HepG2 (cell line): Measurements from ENCODE around the gene GABBR2.

ENCODE experiments used
- AGO1 ChIP-seq: fragments of 200-400 bp; formaldehyde crosslinking; IDR thresholded peaks from 2 replicates; pipeline ENCODE4 v1.6.1; 2017; ENCODE audit warnings: mild to moderate bottlenecking, low read depth, low read length, moderate library complexity; ENCODE audit not compliant: poor library complexity, severe bottlenecking
- CREM ChIP-seq, 2 experiments: sonication (generic) in 1 of 2; formaldehyde crosslinking in 1 of 2; IDR thresholded peaks; 2 replicates each; pipeline versions ENCODE4 v1.4.0 to v1.6.1; 2016 to 2020; ENCODE audit warnings: antibody characterized with exemption in 1 of 2, mild to moderate bottlenecking in 1 of 2, missing genetic modification reagents in 1 of 2
- EZH2 ChIP-seq: conservative IDR thresholded peaks from 2 replicates; pipeline ENCODE4 v1.6.1; 2012; ENCODE audit warnings: mild to moderate bottlenecking, low read depth, low read length, moderate library complexity
- NR1H2 ChIP-seq: sonication (generic); formaldehyde crosslinking; IDR thresholded peaks from 2 replicates; pipeline ENCODE4 v1.8.1; 2022; ENCODE audit warnings: low read depth, missing genetic modification reagents, borderline replicate concordance
- RAD21 ChIP-seq: fragments of 450-650 bp; formaldehyde crosslinking; IDR thresholded peaks from 2 replicates; pipeline ENCODE4 v1.5.0; 2020; ENCODE audit warnings: mild to moderate bottlenecking
- ZNF530 ChIP-seq: sonication (generic); formaldehyde crosslinking; IDR thresholded peaks from 2 replicates; pipeline ENCODE4 v1.5.0; 2020; ENCODE audit warnings: low read depth, mild to moderate bottlenecking, missing genetic modification reagents
- ZNF776 ChIP-seq: sonication (generic); formaldehyde crosslinking; IDR thresholded peaks from 2 replicates; pipeline ENCODE4 v1.4.0; 2020; ENCODE audit warnings: mild to moderate bottlenecking, missing genetic modification reagents
- TF ChIP-seq, protein P1 (sequence below): sonication (generic); formaldehyde crosslinking; IDR thresholded peaks from 2 replicates; pipeline ENCODE4 v1.5.0; 2020; ENCODE audit warnings: mild to moderate bottlenecking, missing genetic modification reagents, moderate library complexity

DNA sequence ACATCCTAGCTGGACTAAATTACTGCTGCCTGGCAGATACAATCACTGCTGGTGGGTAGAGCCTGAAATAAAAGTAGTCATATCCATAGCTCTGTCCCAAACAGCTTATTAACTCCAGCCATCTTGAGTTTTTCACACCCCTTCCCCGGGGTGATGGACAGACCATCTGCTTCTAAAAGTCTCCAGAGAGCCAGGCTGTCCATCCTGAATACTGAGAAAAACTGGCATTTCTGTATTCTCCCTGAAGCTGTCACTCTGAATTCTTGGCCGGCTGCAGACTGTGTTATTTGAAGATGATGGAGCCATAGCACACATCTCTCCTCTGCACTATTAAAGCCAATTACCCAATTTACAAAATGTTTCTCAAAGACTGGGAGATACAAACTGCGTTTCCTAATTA is 118.6 kb downstream of the GABBR2 start:
- TF ChIP-seq AGO1 (no peak), RAD21 (CRISPR knock-in tag) (no peak), NR1H2 (CRISPR knock-in tag) (no peak), ZNF776 (no peak), EZH2 (no peak), ZNF530 (CRISPR knock-in tag) (no peak), CREM (IDR thresholded peaks at IDR 0.05) (no peak), CREM (CRISPR knock-in tag; IDR thresholded peaks at IDR 0.05) (no peak)
- TF ChIP-seq, protein P1, sequence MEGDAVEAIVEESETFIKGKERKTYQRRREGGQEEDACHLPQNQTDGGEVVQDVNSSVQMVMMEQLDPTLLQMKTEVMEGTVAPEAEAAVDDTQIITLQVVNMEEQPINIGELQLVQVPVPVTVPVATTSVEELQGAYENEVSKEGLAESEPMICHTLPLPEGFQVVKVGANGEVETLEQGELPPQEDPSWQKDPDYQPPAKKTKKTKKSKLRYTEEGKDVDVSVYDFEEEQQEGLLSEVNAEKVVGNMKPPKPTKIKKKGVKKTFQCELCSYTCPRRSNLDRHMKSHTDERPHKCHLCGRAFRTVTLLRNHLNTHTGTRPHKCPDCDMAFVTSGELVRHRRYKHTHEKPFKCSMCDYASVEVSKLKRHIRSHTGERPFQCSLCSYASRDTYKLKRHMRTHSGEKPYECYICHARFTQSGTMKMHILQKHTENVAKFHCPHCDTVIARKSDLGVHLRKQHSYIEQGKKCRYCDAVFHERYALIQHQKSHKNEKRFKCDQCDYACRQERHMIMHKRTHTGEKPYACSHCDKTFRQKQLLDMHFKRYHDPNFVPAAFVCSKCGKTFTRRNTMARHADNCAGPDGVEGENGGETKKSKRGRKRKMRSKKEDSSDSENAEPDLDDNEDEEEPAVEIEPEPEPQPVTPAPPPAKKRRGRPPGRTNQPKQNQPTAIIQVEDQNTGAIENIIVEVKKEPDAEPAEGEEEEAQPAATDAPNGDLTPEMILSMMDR = no peak
